GM23338 (cell line): ENCODE data around the gene B3GAT3. TPM values are rescaled to one million over a fixed set of nuclear protein-coding genes. Genes with fewer than 3 reads are reported as not detected.

Experiments
- ATAC-seq: fragments of 200-7000 bp; cut with Tn5 transposase; 3 replicates; pipeline ENCODE4 v1.9.1; 2020
- DNase-seq: peaks from one replicate; pipeline ENCODE4 v3.0.0-alpha.2; 2015; ENCODE audit warnings: low spot score
- H2AFZ ChIP-seq: fragments of 200-600 bp; sonication (generic); 2 replicates; pipeline ENCODE4 v1.8.0; 2016; ENCODE audit warnings: antibody characterized with exemption, mild to moderate bottlenecking, moderate library complexity
- H3F3A ChIP-seq: fragments of 200-600 bp; sonication (generic); replicated peaks from 2 replicates; pipeline ENCODE4 v1.8.0; 2017; ENCODE audit warnings: antibody characterized with exemption, mixed run types, low read depth
- H3K27ac ChIP-seq: fragments of 200-600 bp; sonication (generic); 2 replicates; pipeline ENCODE4 v1.6.1; 2016; ENCODE audit warnings: low read depth
- H3K27me3 ChIP-seq: fragments of 200-600 bp; sonication (generic); 2 replicates; pipeline ENCODE4 v1.8.0; 2016; ENCODE audit warnings: mild to moderate bottlenecking, mixed run types, moderate library complexity; ENCODE audit not compliant: insufficient read depth
- H3K36me3 ChIP-seq: fragments of 200-600 bp; sonication (generic); 2 replicates; pipeline ENCODE4 v1.8.0; 2016; ENCODE audit warnings: mild to moderate bottlenecking; ENCODE audit not compliant: insufficient read depth
- H3K4me1 ChIP-seq: fragments of 200-600 bp; sonication (generic); 2 replicates; pipeline ENCODE4 v1.8.0; 2016; ENCODE audit warnings: mild to moderate bottlenecking, moderate library complexity; ENCODE audit not compliant: insufficient read depth
- H3K4me2 ChIP-seq: fragments of 200-600 bp; sonication (generic); 2 replicates; pipeline ENCODE4 v1.7.1; 2017; ENCODE audit warnings: mixed run types
- H3K4me3 ChIP-seq: fragments of 200-600 bp; sonication (generic); 2 replicates; pipeline ENCODE4 v1.6.1; 2016; ENCODE audit warnings: mixed run types
- H3K79me2 ChIP-seq: fragments of 200-600 bp; sonication (generic); replicated peaks from 2 replicates; pipeline ENCODE4 v1.8.0; 2017; ENCODE audit warnings: mild to moderate bottlenecking; ENCODE audit not compliant: insufficient read depth
- H3K9me2 ChIP-seq: fragments of 200-600 bp; sonication (generic); 2 replicates; pipeline ENCODE4 v1.8.0; 2017; ENCODE audit not compliant: insufficient read depth
- H4K20me1 ChIP-seq: fragments of 200-600 bp; sonication (generic); replicated peaks from 2 replicates; pipeline ENCODE4 v1.8.0; 2017; ENCODE audit warnings: mild to moderate bottlenecking; ENCODE audit not compliant: insufficient read depth
- H3K27ac Mint-ChIP-seq: 2 replicates; pipeline ENCODE4 v1.8.0; 2020; ENCODE audit warnings: inconsistent platforms, mild to moderate bottlenecking, moderate library complexity, mixed read lengths
- H3K27me3 Mint-ChIP-seq: 3 replicates; pipeline ENCODE4 v1.8.0; 2022; ENCODE audit warnings: low read depth, mild to moderate bottlenecking, moderate library complexity, mixed read lengths, inconsistent platforms; ENCODE audit not compliant: insufficient read depth, poor library complexity
- H3K36me3 Mint-ChIP-seq: 3 replicates; pipeline ENCODE4 v1.8.0; 2021; ENCODE audit warnings: low read depth, mild to moderate bottlenecking, inconsistent platforms, moderate library complexity, mixed read lengths
- H3K4me1 Mint-ChIP-seq: 3 replicates; pipeline ENCODE4 v1.8.0; 2020; ENCODE audit warnings: mild to moderate bottlenecking, inconsistent platforms, mixed read lengths
- H3K4me3 Mint-ChIP-seq: 3 replicates; pipeline ENCODE4 v1.8.0; 2021; ENCODE audit warnings: moderate library complexity, mild to moderate bottlenecking, inconsistent platforms, mixed read lengths
- H3K9me3 Mint-ChIP-seq: 3 replicates; pipeline ENCODE4 v1.8.0; 2020; ENCODE audit warnings: moderate library complexity, mild to moderate bottlenecking, inconsistent platforms, mixed read lengths
- CREB1 ChIP-seq: fragments of 250-450 bp; sonication (Bioruptor Pico); IDR thresholded peaks from 2 replicates; pipeline ENCODE4 v1.5.0; 2020; ENCODE audit warnings: low read depth, mild to moderate bottlenecking, moderate library complexity
- CTCF ChIP-seq, 2 experiments: fragments of 200-600 bp in 1 of 2; sonication (generic) in 1 of 2; conservative IDR thresholded peaks; 2 replicates each; pipeline versions ENCODE4 v1.5.1 to v1.6.1; 2016 to 2017; ENCODE audit warnings: antibody characterized with exemption in 2 of 2, low read depth in 2 of 2, mild to moderate bottlenecking in 2 of 2, moderate library complexity in 1 of 2
- ETS1 ChIP-seq: IDR thresholded peaks from 2 replicates; pipeline ENCODE4 v1.6.1; 2016; ENCODE audit warnings: antibody characterized with exemption
- EZH2 ChIP-seq: fragments of 200-600 bp; sonication (generic); IDR thresholded peaks from one replicate; pipeline ENCODE4 v1.8.0; 2017; ENCODE audit warnings: antibody characterized with exemption, mild to moderate bottlenecking, low read depth; ENCODE audit not compliant: unreplicated experiment
- EZH2phosphoT487 ChIP-seq: fragments of 200-600 bp; sonication (generic); IDR thresholded peaks from one replicate; pipeline ENCODE4 v1.8.1; 2018; ENCODE audit warnings: antibody characterized with exemption; ENCODE audit not compliant: unreplicated experiment
- JUNB ChIP-seq: IDR thresholded peaks from one replicate; pipeline ENCODE4 v1.6.1; 2016; ENCODE audit warnings: antibody characterized with exemption; ENCODE audit not compliant: unreplicated experiment
- NANOG ChIP-seq: IDR thresholded peaks from 2 replicates; pipeline ENCODE4 v1.6.1; 2016; ENCODE audit warnings: antibody characterized with exemption, borderline replicate concordance
- POLR2AphosphoS5 ChIP-seq: IDR thresholded peaks from 2 replicates; pipeline ENCODE4 v1.6.1; 2016; ENCODE audit warnings: antibody characterized with exemption, low read depth
- REST ChIP-seq: IDR thresholded peaks from one replicate; pipeline ENCODE4 v1.6.1; 2018; ENCODE audit warnings: antibody characterized with exemption; ENCODE audit not compliant: unreplicated experiment
- STAT1 ChIP-seq: IDR thresholded peaks from one replicate; pipeline ENCODE4 v1.6.1; 2016; ENCODE audit warnings: antibody characterized with exemption; ENCODE audit not compliant: unreplicated experiment
- ZNF114 ChIP-seq: fragments of 250-450 bp; sonication (Bioruptor Pico); IDR thresholded peaks from 2 replicates; pipeline ENCODE4 v1.5.0; 2020; ENCODE audit warnings: mild to moderate bottlenecking, moderate library complexity
- ZNF331 ChIP-seq: fragments of 250-450 bp; sonication (Bioruptor Pico); IDR thresholded peaks from 2 replicates; pipeline ENCODE4 v1.5.0; 2020; ENCODE audit warnings: low read depth, mild to moderate bottlenecking, moderate library complexity
- ZNF462 ChIP-seq: fragments of 250-450 bp; sonication (Bioruptor Pico); IDR thresholded peaks from 2 replicates; pipeline ENCODE4 v1.5.0; 2020; ENCODE audit warnings: mild to moderate bottlenecking, moderate library complexity
- polyA plus RNA-seq: library from polyadenylated mRNA; unstranded; fragments of >200 nt; fragmentation: Nextera tagmentation; extraction: Ambion mirVana; gene quantifications from 2 replicates; pipeline ENCODE4 v1.2.1, GENCODE V29; 2016
- total RNA-seq: library from RNA; depleted of rRNA; stranded (reverse); fragments of >200 nt; shearing (Covaris generic); gene quantifications from 2 replicates; pipeline ENCODE4 v1.2.3, GENCODE V29; 2014

Gene B3GAT3
- total and polyA plus RNA-seq, 2 experiments from 2014 or later = 16.4 to 18.4 TPM

GRCh38 chr11:62603776-62604299 is 17.9 kb downstream of the B3GAT3 start:
- Histone ChIP-seq H2AFZ (no peak overlapping the region), H3K9me2 (no peaks in the 10 kb centered on the region), H3K4me2 (peak overlapping the region; percentile 99; the same call in 1 of the 2 replicates), H3K27me3 (peaks cover 43% of the 10 kb centered on the region), H3K36me3 (no peaks in the 10 kb centered on the region), H3K27ac (no peak overlapping the region), H3K79me2 (peaks cover 16% of the 10 kb centered on the region), H3F3A (peaks cover 20% of the 10 kb centered on the region), H3K4me3 (no peak overlapping the region), H3K4me1 (peaks cover 17% of the 10 kb centered on the region; the same call in 1 of the 2 replicates), H4K20me1 (peaks cover 10% of the 10 kb centered on the region; the same call in 1 of the 2 replicates)
- no peaks in the 10 kb centered on the region; the same call in 2 of the 3 replicates for H3K9me3 Mint-ChIP-seq
- TF ChIP-seq ZNF114 (CRISPR knock-in tag) (no peak), EZH2phosphoT487 (no peak), REST (no peak), ZNF462 (CRISPR knock-in tag) (no peak), ETS1 (no peak), NANOG (no peak), POLR2AphosphoS5 (no peak), CTCF (conservative IDR thresholded peaks at IDR 0.05; ENCODE audit: low read depth in 2 of 2) (no peak), CREB1 (CRISPR knock-in tag) (no peak), JUNB (no peak), STAT1 (no peak), EZH2 (no peak), ZNF331 (CRISPR knock-in tag) (no peak)
- peaks cover 28% of the 10 kb centered on the region for H3K36me3 Mint-ChIP-seq
- H3K27me3 Mint-ChIP-seq = peaks cover 29% of the 10 kb centered on the region
- no peak for DNase-seq
- peak overlapping the region; percentile 91; the same call in 1 of the 3 replicates for H3K4me3 Mint-ChIP-seq
- no peak overlapping the region for H3K27ac Mint-ChIP-seq
- no peak for ATAC-seq
- peaks cover 63% of the 10 kb centered on the region for H3K4me1 Mint-ChIP-seq
